DOHH2 (cell line): Measurements from ENCODE around the gene PIP4K2B.
"Not testable (repeated sequence)": the region's sequence is repeated elsewhere in the genome, so short reads cannot be mapped to it uniquely, and the experiment has no call there.

Source experiments
- H3F3A ChIP-seq: fragments of 200-600 bp; sonication (generic), shearing (Covaris generic); 2 replicates; pipeline ENCODE4 v1.6.0; 2016; ENCODE audit warnings: antibody characterized with exemption, mild to moderate bottlenecking; ENCODE audit not compliant: control insufficient read depth, insufficient read depth
- H3K27ac ChIP-seq: fragments of 200-600 bp; sonication (generic); 2 replicates; pipeline ENCODE4 v1.5.1; 2014; ENCODE audit warnings: low read depth, mild to moderate bottlenecking, low read length, moderate library complexity
- H3K27me3 ChIP-seq: fragments of 200-600 bp; sonication (generic); 2 replicates; pipeline ENCODE4 v1.6.1; 2014; ENCODE audit warnings: mild to moderate bottlenecking, low read length, mixed read lengths; ENCODE audit not compliant: control insufficient read depth
- H3K36me3 ChIP-seq: fragments of 200-600 bp; sonication (generic); 2 replicates; pipeline ENCODE4 v1.6.1; 2014; ENCODE audit warnings: mild to moderate bottlenecking, low read length, moderate library complexity, mixed read lengths; ENCODE audit not compliant: control insufficient read depth
- H3K4me1 ChIP-seq: fragments of 200-600 bp; sonication (generic); 2 replicates; pipeline ENCODE4 v1.6.1; 2014; ENCODE audit warnings: mild to moderate bottlenecking, low read length, mixed read lengths; ENCODE audit not compliant: control insufficient read depth
- H3K4me2 ChIP-seq: fragments of 200-600 bp; sonication (generic); 2 replicates; pipeline ENCODE4 v1.6.0; 2014; ENCODE audit warnings: mild to moderate bottlenecking, low read length, moderate library complexity
- H3K4me3 ChIP-seq: fragments of 200-600 bp; sonication (generic); 2 replicates; pipeline ENCODE4 v1.5.1; 2014; ENCODE audit warnings: mild to moderate bottlenecking, low read length, mixed read lengths
- H3K79me2 ChIP-seq: fragments of 200-600 bp; sonication (generic); 2 replicates; pipeline ENCODE4 v1.6.1; 2014; ENCODE audit warnings: mild to moderate bottlenecking, low read length, mixed read lengths; ENCODE audit not compliant: control insufficient read depth
- H3K9me2 ChIP-seq: fragments of 200-600 bp; sonication (generic); replicated peaks from 2 replicates; pipeline ENCODE4 v1.6.1; 2014; ENCODE audit warnings: mild to moderate bottlenecking, low read length, mixed read lengths; ENCODE audit not compliant: control insufficient read depth
- H3K9me3 ChIP-seq: fragments of 200-600 bp; sonication (generic); 2 replicates; pipeline ENCODE4 v1.6.1; 2014; ENCODE audit warnings: antibody characterized with exemption, low read length, mixed read lengths; ENCODE audit not compliant: control insufficient read depth, insufficient read depth
- H4K20me1 ChIP-seq: fragments of 200-600 bp; sonication (generic); 2 replicates; pipeline ENCODE4 v1.6.0; 2014; ENCODE audit warnings: low read depth, mild to moderate bottlenecking, antibody characterized with exemption, low read length, moderate library complexity; ENCODE audit not compliant: control insufficient read depth, insufficient read depth
- CTCF ChIP-seq: fragments of 200-600 bp; sonication (generic); IDR thresholded peaks from one replicate; pipeline ENCODE4 v1.5.1; 2014; ENCODE audit warnings: antibody characterized with exemption, mild to moderate bottlenecking, low read depth, low read length; ENCODE audit not compliant: poor library complexity, severe bottlenecking
- EZH2phosphoT487 ChIP-seq: fragments of 200-600 bp; sonication (generic); IDR thresholded peaks from 2 replicates; pipeline ENCODE4 v1.6.1; 2017; ENCODE audit warnings: borderline replicate concordance, mild to moderate bottlenecking, antibody characterized with exemption, low read length, moderate library complexity, mixed read lengths

PIP4K2B gene

GRCh38 chr17:38794221-38794620, 5.1 kb downstream of the PIP4K2B start:
- H3K27me3 ChIP-seq = no peaks in the 10 kb centered on the region
- no peaks in the 10 kb centered on the region for H4K20me1 ChIP-seq
- H3K9me2 ChIP-seq = no peaks in the 10 kb centered on the region
- peaks cover 16% of the 10 kb centered on the region for H3K4me1 ChIP-seq
- no peaks in the 10 kb centered on the region for H3K9me3 ChIP-seq
- TF ChIP-seq EZH2phosphoT487 (no peak), CTCF (no peak)
- H3K79me2 ChIP-seq = peaks cover 72% of the 10 kb centered on the region
- peaks cover 20% of the 10 kb centered on the region for H3K36me3 ChIP-seq
- H3K4me3 ChIP-seq = no peak overlapping the region
- no peak overlapping the region for H3K4me2 ChIP-seq
- no peaks in the 10 kb centered on the region for H3F3A ChIP-seq
- no peak overlapping the region for H3K27ac ChIP-seq

- TF ChIP-seq CTCF = no peak
- no peak for TF ChIP-seq EZH2phosphoT487
- no peaks in the 10 kb centered on the region for H3K27me3 ChIP-seq
- no peak overlapping the region for H3K27ac ChIP-seq
- no peak overlapping the region for H3K4me3 ChIP-seq
- no peaks in the 10 kb centered on the region for H4K20me1 ChIP-seq
- peaks cover 14% of the 10 kb centered on the region for H3K36me3 ChIP-seq
- no peaks in the 10 kb centered on the region for H3K4me1 ChIP-seq
- H3K79me2 ChIP-seq = peaks cover 46% of the 10 kb centered on the region
- H3F3A ChIP-seq = no peaks in the 10 kb centered on the region
- no peaks in the 10 kb centered on the region for H3K9me3 ChIP-seq
- H3K9me2 ChIP-seq = no peaks in the 10 kb centered on the region
- H3K4me2 ChIP-seq = no peak overlapping the region
Observed at GRCh38 chr17:38791162-38791561, 8.2 kb downstream of the PIP4K2B start.

GRCh38 chr17:38790148-38790707, 9.1 kb downstream of the PIP4K2B start:
- Histone ChIP-seq H3K79me2 (peaks cover 37% of the 10 kb centered on the region), H3K36me3 (peaks cover 17% of the 10 kb centered on the region)
- not testable (repeated sequence) for H3F3A ChIP-seq, H4K20me1 ChIP-seq, H3K27me3 ChIP-seq, H3K9me3 ChIP-seq, H3K4me3 ChIP-seq, H3K27ac ChIP-seq, H3K9me2 ChIP-seq, H3K4me1 ChIP-seq, H3K4me2 ChIP-seq

- H3K4me1 ChIP-seq = no peaks in the 10 kb centered on the region
- H4K20me1 ChIP-seq = no peaks in the 10 kb centered on the region
Observed at GRCh38 chr17:38789185-38789584, 10.2 kb downstream of the PIP4K2B start.

GRCh38 chr17:38787999-38788398, 11.4 kb downstream of the PIP4K2B start:
- not testable (repeated sequence) for H4K20me1 ChIP-seq, H3K9me3 ChIP-seq, H3K9me2 ChIP-seq, H3K27ac ChIP-seq, H3K27me3 ChIP-seq, H3K4me1 ChIP-seq, H3F3A ChIP-seq, H3K4me3 ChIP-seq, H3K4me2 ChIP-seq
- H3K36me3 ChIP-seq = peaks cover 29% of the 10 kb centered on the region
- H3K79me2 ChIP-seq = peaks cover 21% of the 10 kb centered on the region

More at GRCh38 chr17:38789185-38789584, 10.2 kb downstream of the PIP4K2B start:
- peaks cover 29% of the 10 kb centered on the region for H3K79me2 ChIP-seq
- no peak overlapping the region for H3K27ac ChIP-seq
- no peak overlapping the region for H3K4me3 ChIP-seq
- H3K9me3 ChIP-seq = no peaks in the 10 kb centered on the region
- H3K27me3 ChIP-seq = no peaks in the 10 kb centered on the region
- H3K36me3 ChIP-seq = peaks cover 22% of the 10 kb centered on the region
- H3K4me2 ChIP-seq = no peak overlapping the region
- no peak for TF ChIP-seq EZH2phosphoT487
- no peak for TF ChIP-seq CTCF
- H3K9me2 ChIP-seq = no peaks in the 10 kb centered on the region
- H3F3A ChIP-seq = no peaks in the 10 kb centered on the region
